HUES64 (cell line): ENCODE measurements around the gene CLSTN2.

Experiments
- H3K27ac ChIP-seq: 2 replicates; pipeline ENCODE4 v1.7.0; 2013; ENCODE audit warnings: low read depth, low read length, inconsistent platforms
- H3K27me3 ChIP-seq: 2 replicates; pipeline ENCODE4 v1.6.1; 2013; ENCODE audit warnings: mild to moderate bottlenecking, low read length; ENCODE audit not compliant: insufficient read depth
- H3K36me3 ChIP-seq: 2 replicates; pipeline ENCODE4 v1.6.1; 2013; ENCODE audit warnings: mild to moderate bottlenecking, low read length; ENCODE audit not compliant: insufficient read depth
- H3K4me1 ChIP-seq: 2 replicates; pipeline ENCODE4 v1.6.1; 2013; ENCODE audit warnings: mild to moderate bottlenecking, low read length, moderate library complexity; ENCODE audit not compliant: insufficient read depth
- H3K4me3 ChIP-seq: 2 replicates; pipeline ENCODE4 v1.5.1; 2013; ENCODE audit warnings: mild to moderate bottlenecking, low read length, moderate library complexity
- H3K9ac ChIP-seq: 2 replicates; pipeline ENCODE4 v1.6.1; 2013; ENCODE audit warnings: mild to moderate bottlenecking, low read depth, low read length
- H3K9me3 ChIP-seq: 2 replicates; pipeline ENCODE4 v1.6.1; 2013; ENCODE audit warnings: low read depth, low read length; ENCODE audit not compliant: insufficient read depth
- WGBS: fragments of 150-250, 120-280 bp; methylation state at CpG from one replicate; pipeline ENCODE4 v1.1.7; 2013; ENCODE audit warnings: missing lambda C conversion rate; 5-methylcytosine and 5-hydroxymethylcytosine counted together

Gene CLSTN2

GRCh38 chr3:140376136-140376889, 441.3 kb downstream of the CLSTN2 start:
- Histone ChIP-seq H3K4me1 (no peaks in the 10 kb centered on the region), H3K27me3 (no peaks in the 10 kb centered on the region; the same call in 1 of the 2 replicates), H3K36me3 (no peaks in the 10 kb centered on the region), H3K27ac (no peak overlapping the region), H3K9me3 (no peaks in the 10 kb centered on the region), H3K4me3 (no peak overlapping the region), H3K9ac (no peak overlapping the region)
- whole genome bisulfite sequencing, result 93% methylated on average over 1 of the region's 1 CpG

- peaks cover 3% of the 10 kb centered on the region; the same call in 1 of the 2 replicates for H3K4me1 ChIP-seq
- WGBS, result no CpG with 5 or more reads among the region's 1 CpG
- no peak overlapping the region for H3K4me3 ChIP-seq
Measured at GRCh38 chr3:140377644-140378043, 442.7 kb downstream of the CLSTN2 start.

DNA sequence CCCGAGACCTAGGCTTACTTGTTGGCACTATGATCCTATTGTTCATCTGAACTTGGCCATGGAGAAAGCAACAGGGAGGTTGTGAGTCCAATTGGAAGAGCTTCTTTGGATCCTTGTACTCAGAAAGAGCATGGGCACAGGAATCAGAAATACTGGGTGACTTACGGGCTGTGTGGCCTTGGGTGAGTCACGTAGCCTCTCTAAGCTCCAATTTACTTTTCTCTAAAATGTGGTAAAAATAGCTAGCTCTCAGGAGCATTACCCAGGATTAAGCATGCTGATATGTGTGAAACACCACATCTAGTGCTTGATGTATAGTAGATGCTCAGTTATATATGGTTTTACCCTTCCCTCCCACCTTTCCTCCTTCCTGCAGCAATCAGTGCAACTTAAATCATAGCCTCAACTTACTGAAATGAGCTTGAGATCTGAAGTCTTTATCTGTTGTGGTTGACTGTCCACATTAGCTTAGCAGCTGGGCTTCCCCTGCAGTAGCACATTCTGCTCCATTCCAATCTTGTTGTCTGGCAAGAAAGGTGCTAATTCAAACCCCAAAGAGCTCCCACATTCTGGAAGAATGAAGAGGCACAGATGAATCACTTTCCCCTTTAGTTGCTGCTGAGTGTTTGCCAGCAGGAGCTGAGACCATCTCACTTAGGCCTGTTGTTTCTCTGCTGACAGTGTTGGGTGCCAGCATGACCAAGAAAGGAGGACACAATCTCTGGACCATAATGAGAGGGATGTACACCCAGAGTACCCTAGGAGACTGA, 443.8 kb downstream of the CLSTN2 start:
- no peak overlapping the region for H3K27ac ChIP-seq
- no peak overlapping the region for H3K4me3 ChIP-seq
- no peaks in the 10 kb centered on the region for H3K9me3 ChIP-seq
- H3K4me1 ChIP-seq, result peaks cover 9% of the 10 kb centered on the region; the same call in 1 of the 2 replicates
- H3K9ac ChIP-seq, result no peak overlapping the region
- H3K27me3 ChIP-seq, result no peaks in the 10 kb centered on the region; the same call in 1 of the 2 replicates
- H3K36me3 ChIP-seq, result no peaks in the 10 kb centered on the region
- WGBS, result 33% methylated on average over 3 of the region's 3 CpGs

More at GRCh38 chr3:140377644-140378043, 442.7 kb downstream of the CLSTN2 start:
- H3K27ac ChIP-seq, result no peak overlapping the region
- no peaks in the 10 kb centered on the region for H3K36me3 ChIP-seq
- no peaks in the 10 kb centered on the region; the same call in 1 of the 2 replicates for H3K27me3 ChIP-seq
- H3K9me3 ChIP-seq, result no peaks in the 10 kb centered on the region
- H3K9ac ChIP-seq, result no peak overlapping the region

- Histone ChIP-seq H3K9ac (no peak overlapping the region), H3K27me3 (no peaks in the 10 kb centered on the region), H3K9me3 (no peaks in the 10 kb centered on the region), H3K27ac (no peak overlapping the region), H3K36me3 (no peaks in the 10 kb centered on the region), H3K4me1 (peaks cover 9% of the 10 kb centered on the region; the same call in 1 of the 2 replicates), H3K4me3 (no peak overlapping the region)
- 92% methylated on average over 8 of the region's 8 CpGs for WGBS
Measured at GRCh38 chr3:140384028-140384771, 449.2 kb downstream of the CLSTN2 start.

DNA sequence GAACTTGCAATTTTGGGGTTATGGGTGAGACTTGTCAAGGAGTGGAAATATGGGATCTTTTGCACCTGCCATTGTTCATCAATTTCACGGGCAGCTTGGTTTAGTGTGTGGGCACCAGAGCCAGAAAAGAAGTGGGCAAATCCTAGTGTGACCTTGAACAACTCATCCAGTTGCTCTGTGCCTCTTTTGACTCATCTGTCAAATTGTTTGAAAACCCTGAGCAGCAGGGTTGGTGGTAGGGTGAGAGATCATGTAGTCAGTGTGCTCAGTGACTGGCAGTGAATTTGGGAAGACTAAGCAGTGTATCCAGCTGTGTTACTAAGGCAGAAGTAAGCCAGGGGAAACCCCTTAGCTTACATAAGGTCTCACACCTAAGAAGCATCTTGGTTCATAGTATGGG, 449.9 kb downstream of the CLSTN2 start:
- Histone ChIP-seq H3K27ac (no peak overlapping the region), H3K9ac (no peak overlapping the region), H3K9me3 (no peaks in the 10 kb centered on the region), H3K4me1 (peaks cover 9% of the 10 kb centered on the region; the same call in 1 of the 2 replicates), H3K27me3 (no peaks in the 10 kb centered on the region), H3K36me3 (no peaks in the 10 kb centered on the region), H3K4me3 (no peak overlapping the region)
- WGBS, result 95% methylated on average over 1 of the region's 1 CpG

DNA sequence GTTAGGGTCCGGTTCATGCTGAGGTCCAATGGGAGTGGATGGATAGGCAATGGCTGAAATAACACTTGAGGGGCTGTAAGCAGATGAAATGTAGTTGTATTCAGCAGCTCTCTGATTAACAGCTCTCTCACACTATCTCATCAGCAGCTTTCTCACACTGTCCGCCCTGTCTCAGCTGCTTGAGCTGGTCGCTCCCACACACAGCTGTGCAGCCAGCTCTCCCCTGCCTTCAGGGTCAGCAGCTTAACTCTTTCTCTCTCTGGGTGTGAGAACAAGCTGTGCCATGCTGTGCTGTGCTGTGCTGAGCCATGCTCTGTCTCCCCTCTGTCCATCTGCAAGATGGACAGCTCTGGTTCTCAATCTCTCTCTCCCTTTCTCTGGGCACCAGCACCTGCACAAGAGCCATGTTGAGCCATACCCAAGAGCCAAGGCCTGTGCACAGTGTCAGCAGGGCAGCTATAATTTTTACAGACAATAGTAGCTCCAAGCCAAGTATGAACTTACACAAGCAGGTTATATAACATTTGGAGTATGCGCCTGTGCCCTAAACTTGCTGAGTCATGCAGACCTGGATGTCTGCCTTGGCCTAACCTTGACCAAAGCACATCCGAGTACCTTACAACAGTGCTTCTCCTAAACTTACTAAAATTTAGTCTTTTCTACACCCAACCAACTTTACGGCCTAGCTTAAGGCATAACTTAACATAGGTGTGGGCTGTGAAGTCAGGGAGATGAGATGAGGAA, 451.5 kb downstream of the CLSTN2 start:
- no peaks in the 10 kb centered on the region for H3K9me3 ChIP-seq
- no peak overlapping the region for H3K27ac ChIP-seq
- H3K36me3 ChIP-seq, result no peaks in the 10 kb centered on the region
- H3K27me3 ChIP-seq, result no peaks in the 10 kb centered on the region
- peaks cover 15% of the 10 kb centered on the region for H3K4me1 ChIP-seq
- no peak overlapping the region for H3K4me3 ChIP-seq
- no peak overlapping the region for H3K9ac ChIP-seq
- WGBS, result 82% methylated on average over 6 of the region's 6 CpGs

DNA sequence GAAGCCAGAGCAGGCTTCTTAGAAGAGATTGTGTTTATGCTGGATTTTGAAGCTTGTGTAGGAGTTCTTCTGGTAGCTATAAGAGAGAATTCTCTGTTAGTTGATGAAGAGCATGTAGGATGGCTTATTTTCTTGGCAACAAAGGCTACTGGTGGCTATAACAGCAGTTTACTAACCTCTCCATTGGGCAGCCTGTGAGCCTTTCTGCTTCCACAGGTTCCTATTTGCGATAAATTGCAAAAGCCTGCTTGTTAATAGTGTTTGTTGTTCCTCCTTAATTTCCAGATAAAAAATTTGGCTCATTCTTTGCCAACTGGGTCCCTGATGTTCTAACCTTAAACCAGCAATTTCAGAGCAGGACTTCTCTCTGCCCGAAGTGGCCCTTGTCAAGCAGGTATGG, 452.3 kb downstream of the CLSTN2 start:
- H3K27me3 ChIP-seq, result no peaks in the 10 kb centered on the region
- 95% methylated on average over 2 of the region's 2 CpGs for WGBS
- no peak overlapping the region for H3K4me3 ChIP-seq
- peaks cover 15% of the 10 kb centered on the region for H3K4me1 ChIP-seq
- no peaks in the 10 kb centered on the region for H3K36me3 ChIP-seq
- H3K27ac ChIP-seq, result no peak overlapping the region
- H3K9me3 ChIP-seq, result no peaks in the 10 kb centered on the region
- H3K9ac ChIP-seq, result no peak overlapping the region

DNA sequence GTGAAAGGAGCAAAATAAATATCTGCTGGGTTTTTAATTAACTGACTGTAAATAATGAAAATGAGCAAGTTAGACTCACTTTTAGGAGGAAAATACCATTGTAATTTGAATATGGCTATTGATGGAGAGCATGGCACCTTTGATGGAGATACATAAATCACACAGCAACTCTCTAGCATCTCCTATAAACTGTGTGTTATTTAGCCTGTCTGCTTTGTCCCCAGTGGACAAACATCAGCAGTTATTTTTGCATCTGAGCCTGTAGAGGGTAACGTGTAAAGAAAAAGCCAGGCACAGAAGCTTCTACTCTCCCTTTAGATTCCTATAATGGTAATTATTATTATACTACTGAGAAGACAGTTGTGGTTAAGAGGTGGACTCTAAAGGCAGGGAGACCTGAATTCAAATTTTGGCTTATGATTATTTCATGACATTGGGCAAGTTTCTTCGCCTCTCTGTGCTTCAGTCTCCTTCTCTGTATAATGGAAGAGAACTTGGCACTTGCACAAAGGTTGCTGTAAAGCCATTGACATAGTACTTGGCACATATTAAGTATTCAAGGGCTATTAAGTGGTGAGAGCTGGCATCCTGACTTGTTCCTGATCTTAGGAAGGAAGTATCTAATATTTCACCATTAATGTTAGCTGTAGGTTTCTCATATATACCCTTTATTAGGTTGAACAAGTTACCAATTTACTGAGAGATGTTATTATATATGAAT, 453.4 kb downstream of the CLSTN2 start:
- H3K27me3 ChIP-seq, result no peaks in the 10 kb centered on the region
- H3K9me3 ChIP-seq, result no peaks in the 10 kb centered on the region
- no peak overlapping the region for H3K27ac ChIP-seq
- peaks cover 5% of the 10 kb centered on the region for H3K4me1 ChIP-seq
- WGBS, result 94% methylated on average over 1 of the region's 2 CpGs
- H3K36me3 ChIP-seq, result no peaks in the 10 kb centered on the region
- no peak overlapping the region for H3K9ac ChIP-seq
- no peak overlapping the region for H3K4me3 ChIP-seq

- H3K27me3 ChIP-seq, result no peaks in the 10 kb centered on the region
- WGBS, result 40% methylated on average over 3 of the region's 6 CpGs
- no peak overlapping the region for H3K27ac ChIP-seq
- H3K36me3 ChIP-seq, result no peaks in the 10 kb centered on the region
- no peak overlapping the region for H3K4me3 ChIP-seq
- peaks cover 5% of the 10 kb centered on the region for H3K4me1 ChIP-seq
- H3K9me3 ChIP-seq, result no peaks in the 10 kb centered on the region
- no peak overlapping the region for H3K9ac ChIP-seq
Measured at GRCh38 chr3:140391061-140391460, 456.1 kb downstream of the CLSTN2 start.

- H3K36me3 ChIP-seq, result no peaks in the 10 kb centered on the region
- H3K4me3 ChIP-seq, result no peak overlapping the region
- no peaks in the 10 kb centered on the region for H3K9me3 ChIP-seq
- no peak overlapping the region for H3K9ac ChIP-seq
- H3K4me1 ChIP-seq, result peaks cover 5% of the 10 kb centered on the region
- no peaks in the 10 kb centered on the region for H3K27me3 ChIP-seq
- no peak overlapping the region for H3K27ac ChIP-seq
- whole genome bisulfite sequencing, result 83% methylated on average over 3 of the region's 3 CpGs
Measured at GRCh38 chr3:140394488-140395133, 459.6 kb downstream of the CLSTN2 start.
